ENCODE results near the gene ZNF778. TPM values are rescaled to one million over a fixed set of nuclear protein-coding genes. Genes with fewer than 3 reads are reported as not detected.

Gene ZNF778
- total and polyA plus RNA-seq, 2 of the 13 experiments (the other 11 are each of a cell fraction or from before 2014, with no cell fraction given), result 3.8 to 7.2 TPM

DNA sequence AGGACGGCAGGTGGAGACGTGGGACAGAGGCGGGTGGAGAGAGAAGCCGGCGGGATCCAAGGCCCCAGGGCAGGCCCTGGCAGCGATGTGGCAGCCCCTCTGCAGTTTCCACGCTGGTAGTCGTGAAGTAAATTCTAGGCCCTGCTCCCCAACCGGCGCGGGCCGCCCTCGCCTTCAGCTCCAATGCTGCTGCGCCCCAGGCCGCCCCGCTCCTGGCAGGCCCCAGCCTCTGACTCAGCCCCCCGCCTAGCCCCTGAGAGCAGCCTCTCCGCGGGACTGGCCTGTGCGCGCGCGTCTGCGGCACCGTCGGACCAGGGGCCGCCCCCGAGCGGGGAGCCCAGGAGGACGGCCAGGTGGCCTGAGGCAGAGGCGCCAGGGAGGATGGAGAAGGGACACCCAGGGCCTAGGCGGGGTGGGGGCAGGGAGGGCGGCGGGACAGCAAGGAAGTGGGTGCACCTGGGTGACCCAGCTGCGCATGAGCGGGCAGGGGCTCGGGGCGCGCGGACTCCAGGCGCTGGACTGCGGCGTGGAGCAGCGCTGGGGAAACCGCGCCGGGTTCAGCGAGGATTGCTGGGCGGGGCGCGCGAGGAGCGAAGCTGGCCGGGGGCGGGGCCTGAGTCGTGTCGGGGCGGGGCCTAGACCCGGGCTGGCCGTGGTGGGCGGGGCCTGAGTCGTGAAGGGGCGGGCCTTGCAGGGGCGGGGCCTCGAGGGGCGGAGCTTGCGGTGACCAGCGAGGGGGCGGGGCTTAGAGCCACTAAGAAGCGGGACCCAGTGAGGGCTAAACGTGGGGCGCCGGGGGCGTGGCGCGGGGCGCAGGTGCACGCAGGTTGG is 29.6 kb downstream of the ZNF778 start (continued):
- TF ChIP-seq HOXA9 (CRISPR knock-in tag; IDR thresholded peaks at IDR 0.05; ENCODE audit: borderline replicate concordance), result peak; percentile 92; the same call in 1 of the 2 replicates
- TF ChIP-seq NAIF1 (CRISPR knock-in tag; IDR thresholded peaks at IDR 0.05; ENCODE audit: borderline replicate concordance), result peak; percentile 83; the same call in 1 of the 2 replicates
- TF ChIP-seq, protein P1, sequence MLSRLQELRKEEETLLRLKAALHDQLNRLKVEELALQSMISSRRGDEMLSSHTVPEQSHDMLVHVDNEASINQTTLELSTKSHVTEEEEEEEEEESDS (CRISPR knock-in tag; IDR thresholded peaks at IDR 0.05; ENCODE audit: borderline replicate concordance), result 0 out of 2 replicates have a peak, but pooled peaks have one; percentile 12
- no peak for TF ChIP-seq HMG20B (CRISPR knock-in tag; conservative IDR thresholded peaks at IDR 0.05)
- TF ChIP-seq, protein P2, sequence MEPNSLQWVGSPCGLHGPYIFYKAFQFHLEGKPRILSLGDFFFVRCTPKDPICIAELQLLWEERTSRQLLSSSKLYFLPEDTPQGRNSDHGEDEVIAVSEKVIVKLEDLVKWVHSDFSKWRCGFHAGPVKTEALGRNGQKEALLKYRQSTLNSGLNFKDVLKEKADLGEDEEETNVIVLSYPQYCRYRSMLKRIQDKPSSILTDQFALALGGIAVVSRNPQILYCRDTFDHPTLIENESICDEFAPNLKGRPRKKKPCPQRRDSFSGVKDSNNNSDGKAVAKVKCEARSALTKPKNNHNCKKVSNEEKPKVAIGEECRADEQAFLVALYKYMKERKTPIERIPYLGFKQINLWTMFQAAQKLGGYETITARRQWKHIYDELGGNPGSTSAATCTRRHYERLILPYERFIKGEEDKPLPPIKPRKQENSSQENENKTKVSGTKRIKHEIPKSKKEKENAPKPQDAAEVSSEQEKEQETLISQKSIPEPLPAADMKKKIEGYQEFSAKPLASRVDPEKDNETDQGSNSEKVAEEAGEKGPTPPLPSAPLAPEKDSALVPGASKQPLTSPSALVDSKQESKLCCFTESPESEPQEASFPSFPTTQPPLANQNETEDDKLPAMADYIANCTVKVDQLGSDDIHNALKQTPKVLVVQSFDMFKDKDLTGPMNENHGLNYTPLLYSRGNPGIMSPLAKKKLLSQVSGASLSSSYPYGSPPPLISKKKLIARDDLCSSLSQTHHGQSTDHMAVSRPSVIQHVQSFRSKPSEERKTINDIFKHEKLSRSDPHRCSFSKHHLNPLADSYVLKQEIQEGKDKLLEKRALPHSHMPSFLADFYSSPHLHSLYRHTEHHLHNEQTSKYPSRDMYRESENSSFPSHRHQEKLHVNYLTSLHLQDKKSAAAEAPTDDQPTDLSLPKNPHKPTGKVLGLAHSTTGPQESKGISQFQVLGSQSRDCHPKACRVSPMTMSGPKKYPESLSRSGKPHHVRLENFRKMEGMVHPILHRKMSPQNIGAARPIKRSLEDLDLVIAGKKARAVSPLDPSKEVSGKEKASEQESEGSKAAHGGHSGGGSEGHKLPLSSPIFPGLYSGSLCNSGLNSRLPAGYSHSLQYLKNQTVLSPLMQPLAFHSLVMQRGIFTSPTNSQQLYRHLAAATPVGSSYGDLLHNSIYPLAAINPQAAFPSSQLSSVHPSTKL (CRISPR knock-in tag; IDR thresholded peaks at IDR 0.05), result peak; percentile 52; the same call in 1 of the 2 replicates
- TF ChIP-seq ZNF253 (CRISPR knock-in tag; IDR thresholded peaks at IDR 0.05; ENCODE audit: borderline replicate concordance), result no peak; the same call in 1 of the 2 replicates
- TF ChIP-seq NCOA1 (CRISPR knock-in tag; IDR thresholded peaks at IDR 0.05), result no peak
- peak; percentile 82; the same call in 1 of the 2 replicates for TF ChIP-seq SP4 (CRISPR knock-in tag; IDR thresholded peaks at IDR 0.05)
- no peak for TF ChIP-seq JARID2 (CRISPR knock-in tag; IDR thresholded peaks at IDR 0.05; ENCODE audit: insufficient replicate concordance)
- no peak; the same call in 1 of the 2 replicates for TF ChIP-seq ZNF780A (CRISPR knock-in tag; IDR thresholded peaks at IDR 0.05)
- TF ChIP-seq ZNF720 (CRISPR knock-in tag; IDR thresholded peaks at IDR 0.05), result no peak
- TF ChIP-seq, protein P3, sequence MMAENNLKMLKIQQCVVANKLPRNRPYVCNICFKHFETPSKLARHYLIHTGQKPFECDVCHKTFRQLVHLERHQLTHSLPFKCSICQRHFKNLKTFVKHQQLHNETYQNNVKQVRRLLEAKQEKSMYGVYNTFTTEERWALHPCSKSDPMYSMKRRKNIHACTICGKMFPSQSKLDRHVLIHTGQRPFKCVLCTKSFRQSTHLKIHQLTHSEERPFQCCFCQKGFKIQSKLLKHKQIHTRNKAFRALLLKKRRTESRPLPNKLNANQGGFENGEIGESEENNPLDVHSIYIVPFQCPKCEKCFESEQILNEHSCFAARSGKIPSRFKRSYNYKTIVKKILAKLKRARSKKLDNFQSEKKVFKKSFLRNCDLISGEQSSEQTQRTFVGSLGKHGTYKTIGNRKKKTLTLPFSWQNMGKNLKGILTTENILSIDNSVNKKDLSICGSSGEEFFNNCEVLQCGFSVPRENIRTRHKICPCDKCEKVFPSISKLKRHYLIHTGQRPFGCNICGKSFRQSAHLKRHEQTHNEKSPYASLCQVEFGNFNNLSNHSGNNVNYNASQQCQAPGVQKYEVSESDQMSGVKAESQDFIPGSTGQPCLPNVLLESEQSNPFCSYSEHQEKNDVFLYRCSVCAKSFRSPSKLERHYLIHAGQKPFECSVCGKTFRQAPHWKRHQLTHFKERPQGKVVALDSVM (CRISPR knock-in tag; IDR thresholded peaks at IDR 0.05), result peak; percentile 40; the same call in 1 of the 2 replicates
- TF ChIP-seq, protein P4, sequence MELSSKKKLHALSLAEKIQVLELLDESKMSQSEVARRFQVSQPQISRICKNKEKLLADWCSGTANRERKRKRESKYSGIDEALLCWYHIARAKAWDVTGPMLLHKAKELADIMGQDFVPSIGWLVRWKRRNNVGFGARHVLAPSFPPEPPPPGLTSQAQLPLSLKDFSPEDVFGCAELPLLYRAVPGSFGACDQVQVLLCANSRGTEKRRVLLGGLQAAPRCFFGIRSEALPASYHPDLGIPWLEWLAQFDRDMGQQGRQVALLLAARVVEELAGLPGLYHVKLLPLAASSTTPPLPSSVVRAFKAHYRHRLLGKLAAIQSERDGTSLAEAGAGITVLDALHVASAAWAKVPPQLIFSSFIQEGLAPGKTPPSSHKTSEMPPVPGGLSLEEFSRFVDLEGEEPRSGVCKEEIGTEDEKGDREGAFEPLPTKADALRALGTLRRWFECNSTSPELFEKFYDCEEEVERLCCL (CRISPR knock-in tag; IDR thresholded peaks at IDR 0.05; ENCODE audit: borderline replicate concordance), result no peak
- peak; percentile 40; the same call in 1 of the 2 replicates for TF ChIP-seq ZNF34 (CRISPR knock-in tag; IDR thresholded peaks at IDR 0.05; ENCODE audit: borderline replicate concordance)
- TF ChIP-seq CENPT (CRISPR knock-in tag; IDR thresholded peaks at IDR 0.05; ENCODE audit: low read depth), result peak; percentile 91; the same call in 1 of the 2 replicates
- no peak for TF ChIP-seq PRMT3 (CRISPR knock-in tag; IDR thresholded peaks at IDR 0.05; ENCODE audit: borderline replicate concordance, low read depth)
- peak; percentile 14 for TF ChIP-seq NFYC (CRISPR knock-in tag; IDR thresholded peaks at IDR 0.05)
- peak; percentile 86 for TF ChIP-seq PHF8 (CRISPR knock-in tag; IDR thresholded peaks at IDR 0.05)
- no peak for TF ChIP-seq NPAS2 (CRISPR knock-in tag; IDR thresholded peaks at IDR 0.05; ENCODE audit: borderline replicate concordance)

All from HepG2 (cell line).